NCI-H128 (cell line): ENCODE data around the gene METTL24.
"Not testable (repeated sequence)": the region's sequence is repeated elsewhere in the genome, so short reads cannot be mapped to it uniquely, and the experiment has no call there.

Experiments used
- DNase-seq: peaks from one replicate; lab custom pipeline; 2025; ENCODE audit not compliant: unreplicated experiment; lab: John Stamatoyannopoulos, UW

METTL24 gene

DNA sequence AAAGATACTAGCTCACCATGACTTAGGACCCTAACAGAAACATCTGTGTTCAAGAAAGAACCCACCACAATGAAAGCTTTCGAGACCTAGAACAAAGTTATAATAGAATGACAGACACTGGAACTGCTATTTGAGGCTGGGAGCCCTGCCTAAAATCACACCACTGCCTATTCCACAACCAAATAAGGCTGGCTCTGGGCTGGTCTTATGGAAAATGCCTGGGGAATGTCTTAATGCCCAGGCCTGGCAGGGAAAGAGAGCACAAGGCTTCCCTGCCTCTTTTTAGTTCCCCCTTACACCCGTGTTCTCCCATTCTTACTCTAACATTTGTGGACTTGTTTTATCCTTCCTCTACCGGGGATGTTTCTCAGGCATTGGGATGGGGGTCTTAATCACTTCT is 5.6 kb upstream of the METTL24 start:
- no peak for DNase-seq

DNA sequence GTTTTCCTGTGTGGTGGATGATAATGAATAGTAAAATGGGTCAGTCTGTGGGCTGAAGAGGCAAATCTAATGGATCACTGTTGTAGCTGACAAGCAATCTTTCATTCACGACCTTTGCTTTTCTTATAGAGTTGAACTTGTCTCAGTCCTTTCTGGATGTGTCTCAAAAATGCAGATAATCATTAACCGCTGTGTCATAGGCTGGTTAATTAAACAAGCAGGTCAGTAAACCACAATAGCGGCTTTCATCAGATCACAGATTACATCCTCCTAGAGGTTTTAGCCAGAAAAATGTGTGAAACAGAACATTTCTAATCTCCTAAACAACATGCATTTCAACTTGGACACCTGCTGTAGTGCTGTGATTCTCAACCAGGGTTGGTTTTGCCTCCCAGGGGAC is 2.5 kb upstream of the METTL24 start:
- no peak for DNase-seq

DNA sequence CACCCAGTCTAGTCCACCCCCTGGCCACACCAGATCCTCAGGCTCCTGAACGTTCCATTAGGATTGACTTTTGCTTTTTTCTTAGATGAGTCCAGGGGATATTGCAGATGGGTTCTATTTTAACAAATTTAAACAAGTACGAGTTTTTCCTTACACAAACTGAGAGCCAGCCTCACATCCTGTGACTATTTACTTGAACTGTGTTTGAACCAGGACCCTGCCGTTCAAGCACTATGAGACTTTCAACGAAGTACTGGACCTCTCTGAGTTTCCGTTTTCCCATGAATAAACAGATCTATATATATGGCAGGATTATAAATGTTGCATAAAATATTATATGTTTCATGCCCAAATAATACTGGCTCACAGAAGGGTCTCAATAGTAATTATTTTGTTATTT is 1.4 kb upstream of the METTL24 start:
- DNase-seq, result no peak

DNA sequence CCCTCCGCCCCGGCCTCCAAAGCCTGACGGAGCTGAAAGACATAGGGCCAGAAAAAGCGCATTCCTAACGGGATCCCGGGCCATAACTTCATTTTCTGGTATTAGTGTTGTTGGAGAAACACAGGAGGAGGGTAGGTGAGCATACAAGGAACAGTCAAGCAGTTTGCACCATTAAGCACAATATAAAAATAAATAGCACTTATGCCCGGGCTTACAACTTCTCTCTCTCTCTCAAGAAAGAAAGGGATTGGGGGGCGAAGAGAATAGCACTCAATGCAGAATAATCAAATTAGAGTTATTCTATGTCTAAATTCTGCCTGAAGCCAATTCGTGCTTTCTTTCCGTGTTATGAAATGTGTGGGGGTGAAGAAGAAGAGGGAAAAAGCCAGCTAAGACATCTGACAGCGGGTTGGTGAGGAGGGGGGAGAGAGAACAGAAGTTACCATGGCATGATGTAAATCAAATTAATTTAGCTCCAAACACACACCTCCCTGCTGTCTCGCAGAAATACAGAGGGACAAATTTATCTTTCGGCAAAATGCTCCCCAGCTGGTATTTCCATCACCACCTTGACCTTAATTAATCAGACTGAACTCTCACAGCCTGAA is 508 bp upstream of the METTL24 start:
- no peak for DNase-seq

DNA sequence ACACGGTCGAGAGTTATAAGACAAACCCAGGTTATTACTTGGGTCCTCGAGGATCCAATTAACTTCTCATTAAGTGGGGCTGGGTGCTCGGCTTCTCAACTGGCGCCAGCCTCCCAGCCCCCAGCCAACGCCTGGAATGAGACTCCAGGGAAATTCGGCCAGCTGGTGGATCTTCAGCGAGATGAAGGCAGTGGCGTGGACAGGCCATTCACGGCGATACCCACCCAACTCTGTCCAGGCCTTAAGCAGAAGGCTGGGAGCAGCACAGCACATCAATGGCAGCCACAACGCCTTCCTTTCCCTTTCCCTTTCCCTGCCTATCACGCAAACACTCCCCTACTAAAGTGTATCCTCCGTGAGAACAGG is 868 bp downstream of the METTL24 start:
- DNase-seq, result no peak

DNA sequence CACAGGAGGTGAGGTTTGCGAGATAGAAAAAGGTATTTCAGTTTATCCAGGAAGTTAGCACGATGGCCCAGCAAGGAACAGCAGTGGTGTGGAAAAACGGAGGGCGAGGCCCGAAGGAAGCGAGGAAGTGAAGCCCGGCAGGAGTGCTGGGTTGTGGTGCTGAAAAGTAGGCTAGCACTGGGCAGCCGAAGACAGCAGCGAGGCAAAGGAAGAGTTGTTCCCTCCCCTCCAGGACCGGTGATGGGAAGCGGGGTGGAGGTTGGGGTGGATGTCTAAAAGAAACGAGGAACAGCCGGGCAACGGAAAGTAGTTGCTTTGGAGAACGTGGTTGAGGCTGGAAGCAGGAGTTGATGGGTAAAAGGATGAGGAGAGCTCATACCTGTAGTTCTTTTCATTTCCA is 1.4 kb downstream of the METTL24 start:
- no peak for DNase-seq

DNA sequence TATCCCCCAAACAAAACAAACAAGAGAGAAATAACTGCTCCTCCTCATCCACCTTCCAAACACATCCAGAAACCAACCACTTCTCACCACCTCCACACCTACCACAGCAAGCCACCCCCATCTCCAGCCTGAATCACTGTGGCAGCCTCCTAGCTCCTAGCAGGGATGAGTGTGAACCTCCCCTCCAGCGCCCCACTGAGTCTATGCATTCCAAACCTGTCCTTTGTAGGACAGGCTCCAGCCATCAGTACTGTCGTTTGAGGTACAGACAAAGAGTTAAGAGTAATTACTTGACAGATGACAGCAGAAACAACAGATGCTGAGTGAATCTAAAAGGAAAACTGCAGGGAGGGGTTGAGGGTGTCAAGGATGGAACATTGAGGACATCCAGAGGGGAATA is 2.4 kb downstream of the METTL24 start:
- DNase-seq, result no peak

DNA sequence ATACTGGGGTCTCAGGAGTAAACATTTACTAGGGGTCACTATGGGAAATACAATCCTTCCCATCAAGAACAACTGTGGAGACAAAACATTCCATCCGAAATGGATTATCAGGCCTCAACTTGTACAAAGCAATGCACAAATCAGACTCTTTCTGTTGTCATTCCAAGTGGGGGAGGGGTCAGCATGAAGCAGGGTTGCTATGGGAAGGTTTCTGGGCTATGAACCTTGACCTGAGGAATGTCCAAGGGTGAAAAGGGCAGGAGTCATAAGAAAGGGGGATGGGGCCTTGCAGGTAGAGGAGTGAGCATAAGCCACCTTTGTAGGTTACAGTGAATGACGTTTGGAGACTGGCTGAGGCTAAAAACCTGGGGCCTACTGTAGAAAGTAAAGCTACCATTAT is 3.1 kb downstream of the METTL24 start:
- no peak for DNase-seq

DNA sequence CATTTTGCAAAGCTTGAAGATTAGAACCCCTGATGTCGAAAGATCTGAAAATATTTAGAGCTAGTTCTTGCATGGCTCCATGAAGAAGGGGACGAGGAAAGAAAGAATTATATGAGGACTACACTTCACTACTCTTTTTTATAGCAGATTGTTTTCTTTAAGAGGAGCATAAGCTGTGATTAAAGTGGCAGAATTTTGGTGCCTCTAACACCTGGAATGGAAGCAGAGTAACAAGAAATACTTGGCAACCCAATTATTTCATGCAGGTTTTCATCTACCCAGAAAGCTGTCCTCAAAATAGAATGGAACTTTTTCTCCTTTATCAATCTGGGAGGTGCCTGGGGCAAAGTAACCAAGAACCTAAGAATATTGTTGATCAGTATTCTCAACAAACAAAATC is 4.0 kb downstream of the METTL24 start:
- DNase-seq, result no peak

DNA sequence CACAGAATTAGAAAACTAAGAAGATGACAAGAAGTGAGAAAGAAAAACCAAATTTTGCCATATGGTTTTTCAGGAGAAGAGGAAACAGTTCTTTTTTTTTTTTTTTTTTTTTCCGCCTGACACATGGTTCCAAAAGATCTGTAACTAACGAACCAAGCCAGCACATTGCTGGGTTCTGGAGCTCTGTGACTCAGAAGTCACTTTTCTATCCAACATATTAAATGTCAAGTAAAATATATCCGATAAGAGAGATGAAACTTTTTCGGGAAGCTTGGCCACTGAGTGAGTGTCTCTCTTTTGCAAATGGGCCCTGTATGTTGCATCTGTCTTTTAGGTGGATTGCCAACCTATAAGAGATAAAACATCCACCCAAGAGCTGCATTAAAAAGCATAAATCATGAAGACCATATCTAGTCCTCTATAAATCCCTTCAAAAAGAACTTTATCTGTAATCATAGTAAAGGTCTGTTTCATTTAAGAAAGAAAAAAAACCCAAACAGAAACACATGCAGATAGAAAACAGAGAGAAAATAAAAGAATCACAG is 4.6 kb downstream of the METTL24 start:
- DNase-seq, result no peak

DNA sequence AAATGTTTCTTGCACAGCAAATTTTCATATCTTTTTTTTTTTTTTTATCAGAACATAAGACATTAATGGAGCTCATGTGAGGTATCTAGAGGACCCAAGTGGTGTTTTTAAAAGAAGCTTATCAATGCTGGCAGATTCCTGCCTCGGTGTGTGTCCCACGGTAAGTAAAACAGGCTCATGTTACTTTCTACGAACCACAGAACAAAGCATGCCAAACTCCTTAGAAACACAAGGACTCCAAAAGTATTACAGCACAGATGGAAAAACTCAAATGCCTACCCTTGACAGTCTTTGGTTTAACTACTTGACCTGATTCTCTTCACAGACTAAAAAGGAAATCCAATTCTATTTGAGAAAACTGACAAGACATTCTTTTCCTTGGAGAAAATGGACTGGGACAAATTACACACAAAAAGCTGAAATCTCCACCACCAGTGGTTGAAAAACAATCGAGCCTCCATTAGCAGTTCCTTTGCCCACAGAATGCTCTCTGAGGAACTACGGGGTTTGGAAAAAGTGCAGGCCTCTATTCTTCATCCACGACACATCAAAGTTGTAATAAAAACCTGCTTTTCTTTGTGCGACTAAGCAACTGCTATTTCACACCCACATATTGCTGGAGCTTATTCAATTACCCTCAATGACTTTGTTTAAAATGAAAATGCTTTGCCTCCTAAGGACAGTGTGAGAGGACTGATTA is 5.4 kb downstream of the METTL24 start:
- DNase-seq, result no peak

DNA sequence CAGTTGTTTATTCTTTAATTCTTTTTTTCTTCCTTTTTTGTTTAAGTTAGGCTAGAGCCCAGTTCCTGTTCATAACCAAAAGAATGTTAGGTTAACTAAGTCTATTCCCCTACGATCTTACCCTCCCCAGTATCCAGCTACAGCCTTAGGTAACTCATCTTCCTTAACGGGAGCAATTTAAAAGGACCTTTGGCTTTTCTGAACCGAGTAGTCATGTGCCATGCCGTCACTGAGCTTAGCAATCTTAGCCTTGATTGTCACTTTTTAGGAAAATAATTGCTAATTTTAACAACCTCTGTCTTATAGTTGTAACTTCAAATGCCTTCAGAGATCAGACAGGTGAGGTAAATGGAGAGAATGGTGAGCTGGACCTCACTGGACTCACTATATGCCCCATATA is 6.2 kb downstream of the METTL24 start:
- DNase-seq, result no peak

DNA sequence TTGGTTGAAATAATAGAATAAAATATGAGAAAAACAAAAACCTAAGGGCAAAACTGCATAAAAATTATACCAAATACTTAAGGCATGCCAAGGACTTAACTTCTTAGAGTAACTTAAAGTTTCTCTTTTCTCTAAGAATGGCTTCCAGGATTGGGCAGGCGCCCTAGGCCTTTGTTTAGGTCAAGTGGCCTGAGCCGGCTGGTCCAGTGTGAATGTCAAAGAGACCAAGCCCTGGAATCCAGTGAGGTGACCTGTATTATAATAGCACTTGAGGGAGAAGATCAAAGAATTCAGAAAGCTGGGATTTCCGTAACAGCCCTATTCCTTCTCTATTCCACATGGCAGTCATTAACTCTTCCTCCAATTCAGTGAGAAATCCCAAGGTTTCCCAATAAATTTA is 6.6 kb downstream of the METTL24 start:
- no peak for DNase-seq

DNA sequence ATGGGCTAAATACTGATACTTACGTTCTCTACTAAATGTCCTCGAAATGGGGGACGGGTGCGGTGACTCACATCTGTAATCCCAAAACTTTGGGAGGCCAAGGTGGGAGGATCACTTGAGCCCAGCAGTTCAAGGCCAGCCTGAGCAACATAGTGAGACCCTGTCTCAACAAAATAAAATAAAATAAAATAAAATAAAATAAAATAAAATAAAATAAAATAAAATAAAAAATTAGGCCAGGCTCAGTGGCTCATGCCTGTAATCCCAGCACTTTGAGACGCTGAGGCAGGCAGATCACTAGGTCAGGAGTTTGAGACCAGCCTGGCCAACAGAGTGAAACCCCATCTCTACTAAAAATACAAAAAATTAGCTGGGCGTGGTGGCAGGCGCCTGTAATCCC is 7.6 kb downstream of the METTL24 start:
- DNase-seq, result not testable (repeated sequence)

DNA sequence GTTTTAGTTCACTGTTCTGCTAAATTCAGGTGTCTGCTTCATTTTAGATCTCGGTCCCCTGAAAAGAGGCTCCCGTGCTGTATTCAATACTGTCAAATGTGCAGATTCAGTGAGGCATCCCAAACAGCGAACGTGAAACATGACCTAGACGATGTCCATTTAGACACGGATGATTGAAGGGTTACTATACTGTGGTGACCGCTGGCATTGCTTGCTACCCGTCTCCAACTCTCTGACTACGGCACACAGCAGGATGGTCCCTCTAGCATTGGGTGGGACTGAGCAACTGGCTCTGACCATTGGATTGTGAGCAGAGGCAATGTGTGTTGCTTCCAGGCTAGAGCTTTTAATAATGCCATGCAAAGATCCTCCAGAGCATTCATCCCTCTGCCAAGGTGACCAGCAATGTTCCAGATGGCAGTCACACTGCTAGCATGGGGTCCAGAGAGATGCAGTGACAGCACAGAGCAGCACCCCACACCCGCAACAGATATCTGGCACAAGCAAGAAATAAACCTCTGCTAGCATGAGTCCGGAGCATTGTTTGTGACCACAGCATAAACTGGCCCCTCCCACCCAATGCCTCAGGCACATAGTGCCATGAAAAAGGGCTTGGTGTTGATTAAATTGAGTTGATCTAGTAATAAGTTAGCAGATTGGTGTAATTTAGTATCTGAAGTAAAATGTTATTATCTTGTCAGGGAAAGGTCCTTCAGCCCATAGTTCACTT is 9.0 kb downstream of the METTL24 start:
- no peak for DNase-seq

DNA sequence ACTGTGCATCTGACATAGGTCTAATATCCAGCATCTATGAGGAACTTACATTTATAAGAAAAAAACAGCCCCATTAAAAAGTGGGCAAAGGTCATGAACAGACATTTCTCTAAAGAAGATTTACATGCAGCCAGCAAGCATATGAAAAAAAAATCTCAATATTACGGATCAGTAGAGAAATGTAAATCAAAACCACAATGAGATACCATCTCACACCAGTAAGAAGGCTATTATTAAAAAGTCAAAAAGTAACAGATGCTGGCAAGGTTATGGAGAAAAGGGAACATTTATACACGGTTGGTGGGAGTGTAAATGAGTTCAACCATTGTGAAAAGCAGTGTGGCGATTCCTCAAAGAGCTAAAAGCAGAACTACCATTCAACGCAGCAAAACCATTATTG is 13.1 kb downstream of the METTL24 start:
- no peak for DNase-seq

DNA sequence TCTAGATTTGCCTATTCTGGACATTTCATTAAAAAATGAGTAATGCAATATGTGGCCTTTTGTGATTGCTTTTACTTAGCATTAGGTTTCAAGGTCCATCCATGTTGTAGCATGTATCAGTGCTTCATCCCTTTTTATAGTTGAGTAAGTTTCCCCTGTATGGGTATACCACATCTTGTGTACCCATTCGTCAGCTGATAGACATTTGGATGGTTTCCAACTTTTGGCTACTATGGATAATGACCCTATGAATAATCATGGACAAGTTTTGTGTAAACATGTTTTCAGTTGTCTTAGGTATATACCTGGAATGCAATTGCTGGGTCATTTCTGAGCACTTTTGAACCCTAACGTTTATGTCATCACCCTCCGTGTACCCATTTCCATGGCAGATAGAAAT is 15.4 kb downstream of the METTL24 start:
- no peak for DNase-seq

DNA sequence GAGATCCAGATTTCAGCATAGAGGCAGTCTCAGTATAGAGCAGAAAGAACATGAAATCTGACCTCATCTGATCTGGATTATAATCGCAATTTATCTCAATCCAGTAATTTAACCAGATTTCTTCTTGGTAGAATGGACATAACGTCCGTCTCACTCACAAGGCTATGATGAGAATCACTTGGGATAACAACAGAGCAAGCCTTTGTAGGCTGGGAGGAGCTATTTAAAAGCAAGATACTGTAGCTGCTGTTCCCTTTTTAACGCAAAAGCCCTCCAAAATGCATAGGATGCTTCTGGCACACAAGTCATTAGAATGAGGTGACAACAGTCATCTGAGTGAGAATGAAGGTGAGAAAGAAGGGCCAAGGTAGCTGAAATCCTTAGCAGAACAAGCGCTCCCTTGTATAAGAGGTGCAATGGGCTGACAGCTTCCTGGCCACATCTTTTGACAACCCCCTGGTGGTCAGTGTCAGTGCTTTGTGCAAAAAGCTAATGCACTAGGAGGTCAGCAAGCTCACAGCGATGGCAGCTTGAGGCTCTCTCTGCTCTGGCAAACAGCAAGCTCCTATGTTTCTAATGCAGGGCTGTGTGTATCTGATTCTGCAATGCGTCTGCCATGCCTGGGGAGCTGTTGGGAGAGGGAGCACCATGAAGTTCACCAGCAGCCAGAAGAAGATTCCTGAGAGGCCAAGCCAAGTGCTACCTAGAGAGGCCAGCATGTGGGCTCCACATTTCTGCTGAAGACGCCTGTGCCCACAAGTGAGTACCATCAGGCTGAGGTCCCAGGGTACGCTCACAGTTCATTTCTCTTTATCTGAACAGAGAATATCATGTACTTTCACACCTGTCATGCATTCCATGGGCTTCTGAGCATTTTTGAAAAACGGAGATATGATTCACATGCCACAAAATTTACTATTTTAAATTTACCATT is 16.2 kb downstream of the METTL24 start:
- DNase-seq, result no peak

DNA sequence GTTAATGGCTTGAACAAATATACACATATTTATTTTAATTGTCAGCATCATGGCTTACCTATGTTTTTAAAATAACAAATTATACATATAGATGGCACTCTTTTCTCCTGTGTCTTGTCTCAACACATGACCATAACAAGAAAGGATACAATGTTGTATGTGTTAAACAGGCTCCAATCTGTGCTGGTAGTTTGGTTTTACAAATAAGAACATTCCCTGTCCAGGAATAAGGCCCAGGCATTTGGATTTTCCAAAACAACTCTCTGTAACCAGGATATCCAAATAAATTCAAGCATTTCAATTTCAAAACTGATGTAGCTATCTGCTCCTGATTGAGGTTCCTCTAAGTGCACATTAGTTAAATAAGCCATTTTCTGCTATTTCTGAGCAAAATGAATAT is 17.1 kb downstream of the METTL24 start:
- no peak for DNase-seq

DNA sequence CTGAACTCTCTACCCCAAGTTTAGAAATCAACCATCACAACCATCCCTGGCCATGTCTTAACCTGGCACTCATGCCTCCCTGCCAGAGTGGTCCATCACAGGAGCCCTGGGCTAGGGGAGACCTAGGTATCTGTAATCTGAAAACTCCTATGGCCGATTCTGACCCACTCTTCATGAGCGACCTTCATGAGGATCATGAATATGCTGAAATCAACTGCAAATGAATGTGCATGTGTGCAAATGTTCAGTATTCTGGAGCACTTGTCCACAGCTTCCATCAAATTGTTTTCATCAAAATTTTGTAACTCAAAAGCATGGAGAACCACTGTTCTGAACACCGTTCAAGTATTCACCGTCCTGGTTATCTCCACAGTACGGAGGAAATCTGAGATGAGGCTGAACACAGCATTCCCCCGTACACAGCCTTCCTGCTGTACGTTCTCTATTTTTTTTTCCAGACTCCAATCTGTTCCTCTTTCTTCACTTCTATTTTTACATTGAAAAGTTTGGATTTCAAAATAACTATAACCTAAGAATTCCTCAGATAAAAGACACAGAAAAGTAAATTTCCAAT is 17.7 kb downstream of the METTL24 start:
- no peak for DNase-seq
